H9 (cell line): ENCODE results near the gene TMEM131. TPM values are rescaled to one million over a fixed set of nuclear protein-coding genes. Genes with fewer than 3 reads are reported as not detected.

Experiments used
- DNase-seq: peaks from one replicate; pipeline ENCODE4 v3.0.0-alpha.2; 2017
- H2AFZ ChIP-seq: one replicate; pipeline ENCODE4 v1.6.1; 2013; ENCODE audit warnings: mild to moderate bottlenecking, low read length, control low read depth, moderate library complexity
- H2AK5ac ChIP-seq: 2 replicates; pipeline ENCODE4 v1.6.1; 2013; ENCODE audit warnings: low read length, control low read depth, mixed read lengths; ENCODE audit not compliant: insufficient read length
- H2BK120ac ChIP-seq: one replicate; pipeline ENCODE4 v1.6.1; 2013; ENCODE audit warnings: low read depth, mild to moderate bottlenecking, low read length, control low read depth, inconsistent platforms; ENCODE audit not compliant: poor library complexity, severe bottlenecking
- H2BK12ac ChIP-seq: 2 replicates; pipeline ENCODE4 v1.6.1; 2013; ENCODE audit warnings: low read length, control low read depth, mixed read lengths, low read depth; ENCODE audit not compliant: insufficient read length
- H2BK15ac ChIP-seq: 2 replicates; pipeline ENCODE4 v1.6.1; 2013; ENCODE audit warnings: low read depth, low read length, control low read depth
- H2BK20ac ChIP-seq: one replicate; pipeline ENCODE4 v1.6.1; 2013; ENCODE audit warnings: low read depth, mild to moderate bottlenecking, low read length, control low read depth, inconsistent platforms; ENCODE audit not compliant: poor library complexity, severe bottlenecking
- H2BK5ac ChIP-seq: 2 replicates; pipeline ENCODE4 v1.6.1; 2013; ENCODE audit warnings: low read length, control low read depth, mixed read lengths; ENCODE audit not compliant: insufficient read length
- H3K14ac ChIP-seq: 2 replicates; pipeline ENCODE4 v1.6.1; 2013; ENCODE audit warnings: low read length, control low read depth; ENCODE audit not compliant: insufficient read depth
- H3K18ac ChIP-seq: 2 replicates; pipeline ENCODE4 v1.6.1; 2013; ENCODE audit warnings: low read depth, mild to moderate bottlenecking, mixed read lengths, low read length, control low read depth; ENCODE audit not compliant: insufficient read length
- H3K23ac ChIP-seq: 2 replicates; pipeline ENCODE4 v1.6.1; 2013; ENCODE audit warnings: low read length, control low read depth, mixed read lengths, low read depth; ENCODE audit not compliant: insufficient read length
- H3K23me2 ChIP-seq: 2 replicates; pipeline ENCODE4 v1.6.1; 2013; ENCODE audit warnings: low read depth, mild to moderate bottlenecking, mixed read lengths, low read length, control low read depth; ENCODE audit not compliant: insufficient read length, poor library complexity, severe bottlenecking
- H3K27ac ChIP-seq: 2 replicates; pipeline ENCODE4 v1.5.1; 2013; ENCODE audit warnings: low read length, control low read depth, mixed read lengths, low read depth; ENCODE audit not compliant: insufficient read length
- H3K27me3 ChIP-seq: 2 replicates; pipeline ENCODE4 v1.6.1; 2013; ENCODE audit warnings: low read length, control low read depth, inconsistent platforms; ENCODE audit not compliant: insufficient read depth
- H3K4ac ChIP-seq: 2 replicates; pipeline ENCODE4 v1.6.1; 2013; ENCODE audit warnings: low read depth, mild to moderate bottlenecking, control low read depth, inconsistent platforms, low read length, moderate library complexity
- H3K4me1 ChIP-seq: 2 replicates; pipeline ENCODE4 v1.6.1; 2013; ENCODE audit warnings: low read length, control low read depth, inconsistent platforms; ENCODE audit not compliant: insufficient read depth
- H3K4me2 ChIP-seq: 2 replicates; pipeline ENCODE4 v1.6.1; 2013; ENCODE audit warnings: low read length, control low read depth, mixed read lengths; ENCODE audit not compliant: insufficient read length, insufficient read depth
- H3K56ac ChIP-seq: 2 replicates; pipeline ENCODE4 v1.6.1; 2013; ENCODE audit warnings: low read depth, mild to moderate bottlenecking, mixed read lengths, low read length, control low read depth; ENCODE audit not compliant: insufficient read length
- H3K79me1 ChIP-seq: 2 replicates; pipeline ENCODE4 v1.6.1; 2013; ENCODE audit warnings: low read depth, mild to moderate bottlenecking, moderate library complexity, low read length, control low read depth, inconsistent platforms; ENCODE audit not compliant: insufficient read depth, poor library complexity, severe bottlenecking
- H3K79me2 ChIP-seq: 2 replicates; pipeline ENCODE4 v1.6.1; 2013; ENCODE audit warnings: low read length, control low read depth, inconsistent platforms; ENCODE audit not compliant: insufficient read depth
- H3K9ac ChIP-seq: 2 replicates; pipeline ENCODE4 v1.6.1; 2013; ENCODE audit warnings: low read length, control low read depth, mixed read lengths; ENCODE audit not compliant: insufficient read length; ENCODE audit errors: extremely low read depth
- H3K9me3 ChIP-seq: one replicate; pipeline ENCODE4 v1.6.1; 2013; ENCODE audit warnings: low read depth, low read length, inconsistent platforms; ENCODE audit not compliant: control insufficient read depth
- H3T11ph ChIP-seq: one replicate; pipeline ENCODE4 v1.6.1; 2013; ENCODE audit warnings: mild to moderate bottlenecking, low read length, control low read depth, inconsistent platforms
- H4K20me1 ChIP-seq: one replicate; pipeline ENCODE4 v1.6.1; 2013; ENCODE audit not compliant: control insufficient read depth, insufficient read length, insufficient read depth
- H4K5ac ChIP-seq: 2 replicates; pipeline ENCODE4 v1.6.1; 2013; ENCODE audit warnings: low read depth, mild to moderate bottlenecking, mixed read lengths, low read length, control low read depth; ENCODE audit not compliant: insufficient read length
- H4K8ac ChIP-seq: replicated peaks from 2 replicates; pipeline ENCODE4 v1.6.1; 2013; ENCODE audit warnings: low read length, control low read depth, mixed read lengths, low read depth; ENCODE audit not compliant: insufficient read length
- H4K91ac ChIP-seq: 2 replicates; pipeline ENCODE4 v1.6.1; 2013; ENCODE audit warnings: low read depth, mild to moderate bottlenecking, moderate library complexity, mixed read lengths, low read length, control low read depth; ENCODE audit not compliant: insufficient read length
- H3K27ac Mint-ChIP-seq, 3 experiments: 2 replicates in 2 of 3; 3 replicates in 1 of 3; pipeline ENCODE4 v1.8.0; 2020 to 2021; ENCODE audit warnings: mixed read lengths in 3 of 3, mild to moderate bottlenecking in 1 of 3, moderate library complexity in 1 of 3
- H3K27me3 Mint-ChIP-seq: 2 replicates; pipeline ENCODE4 v1.8.0; 2021; ENCODE audit warnings: low read depth, mild to moderate bottlenecking, moderate library complexity, mixed read lengths
- H3K36me3 Mint-ChIP-seq, 3 experiments: 2 replicates in 2 of 3; 3 replicates in 1 of 3; pipeline ENCODE4 v1.8.0; 2020 to 2021; ENCODE audit warnings: low read depth in 3 of 3, mixed read lengths in 3 of 3; ENCODE audit not compliant: insufficient read depth in 1 of 3
- H3K4me1 Mint-ChIP-seq, 2 experiments: 2 replicates each; pipeline ENCODE4 v1.8.0; 2020; ENCODE audit warnings: mixed read lengths in 2 of 2
- H3K4me3 Mint-ChIP-seq, 2 experiments: 2 replicates in 1 of 2; 3 replicates in 1 of 2; pipeline ENCODE4 v1.8.0; 2020 to 2021; ENCODE audit warnings: mild to moderate bottlenecking in 2 of 2, mixed read lengths in 2 of 2, moderate library complexity in 1 of 2
- H3K9me3 Mint-ChIP-seq, 2 experiments: 2 replicates in 1 of 2; 3 replicates in 1 of 2; pipeline ENCODE4 v1.8.0; 2020; ENCODE audit warnings: mild to moderate bottlenecking in 2 of 2, mixed read lengths in 2 of 2, moderate library complexity in 1 of 2
- WGBS: extraction: QIAGEN DNeasy Blood & Tissue Kit; methylation state at CpG from one replicate; pipeline ENCODE4 v1.1.7; 2013; ENCODE audit warnings: missing lambda C conversion rate, low lambda C conversion rate, mixed read lengths; ENCODE audit not compliant: insufficient read length; ENCODE audit errors: extremely low coverage; 5-methylcytosine and 5-hydroxymethylcytosine counted together
- total RNA-seq: library from RNA; stranded (reverse); gene quantifications from 2 replicates; pipeline ENCODE4 v1.2.1, GENCODE V29; 2021
- TF ChIP-seq, protein P1 (sequence below): fragments of 200-600 bp; sonication (generic); conservative IDR thresholded peaks from 3 replicates; pipeline ENCODE4 v1.8.0; 2021; ENCODE audit warnings: antibody characterized with exemption, mild to moderate bottlenecking

TMEM131 gene
- total RNA-seq, 1 experiment from 2014 or later, result 20.9 TPM

DNA sequence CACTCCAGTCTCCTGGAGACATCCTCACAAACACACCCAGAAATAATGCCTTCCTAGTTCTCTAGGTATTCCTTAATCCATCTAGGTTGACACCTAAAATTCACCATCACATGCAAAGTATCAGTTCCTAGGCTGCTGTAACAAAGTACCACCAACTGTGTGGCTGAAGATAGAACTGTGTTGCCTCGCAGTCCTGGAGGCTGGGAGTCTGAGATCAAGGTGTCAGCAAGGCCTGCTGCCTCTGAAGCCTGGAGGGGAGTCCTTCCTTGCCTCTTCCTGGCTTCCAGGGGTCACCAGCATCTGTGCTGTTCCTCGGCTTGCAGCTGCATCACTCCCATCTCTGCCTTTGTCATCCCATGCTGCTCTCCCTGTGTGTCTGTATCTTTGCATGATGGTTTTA is 36.3 kb upstream of the TMEM131 start:
- Mint-ChIP-seq H3K4me3 (no peak overlapping the region), H3K4me1 (peaks cover 32 to 36% of the 10 kb centered on the region in 2 experiments), H3K36me3 (no peaks in the 10 kb centered on the region; a peak in 1 of 7 replicates), H3K27me3 (no peaks in the 10 kb centered on the region; the same call in 1 of the 2 replicates), H3K9me3 (no peaks in the 10 kb centered on the region), H3K27ac (no peak overlapping the region)
- no peak overlapping the region for H3K18ac ChIP-seq
- DNase-seq, result no peak
- H4K5ac ChIP-seq, result no peak overlapping the region
- no peak overlapping the region for H3K4ac ChIP-seq
- no peak overlapping the region for H3K9ac ChIP-seq
- H4K8ac ChIP-seq, result no peak overlapping the region
- H2BK15ac ChIP-seq, result no peak overlapping the region
- no peak overlapping the region for H3K23ac ChIP-seq
- no peak overlapping the region for H2BK5ac ChIP-seq
- no peaks in the 10 kb centered on the region for H3K23me2 ChIP-seq
- no peaks in the 10 kb centered on the region for H4K20me1 ChIP-seq
- no peak overlapping the region for H3K14ac ChIP-seq
- H4K91ac ChIP-seq, result no peak overlapping the region
- H3K27me3 ChIP-seq, result no peaks in the 10 kb centered on the region
- no peak overlapping the region for H2BK20ac ChIP-seq
- no peak overlapping the region for H3K56ac ChIP-seq
- no peak overlapping the region for H3K4me2 ChIP-seq
- no peaks in the 10 kb centered on the region for H3K79me2 ChIP-seq
- no peak overlapping the region for H2AFZ ChIP-seq
- no peak overlapping the region for H2BK120ac ChIP-seq
- no peak overlapping the region for H2AK5ac ChIP-seq
- no peak overlapping the region for H2BK12ac ChIP-seq
- H3T11ph ChIP-seq, result no peak overlapping the region
- H3K79me1 ChIP-seq, result no peaks in the 10 kb centered on the region
- H3K27ac ChIP-seq, result no peak overlapping the region
- no CpG with 5 or more reads among the region's 2 CpGs for WGBS
- no peaks in the 10 kb centered on the region for H3K9me3 ChIP-seq
- TF ChIP-seq, protein P1, sequence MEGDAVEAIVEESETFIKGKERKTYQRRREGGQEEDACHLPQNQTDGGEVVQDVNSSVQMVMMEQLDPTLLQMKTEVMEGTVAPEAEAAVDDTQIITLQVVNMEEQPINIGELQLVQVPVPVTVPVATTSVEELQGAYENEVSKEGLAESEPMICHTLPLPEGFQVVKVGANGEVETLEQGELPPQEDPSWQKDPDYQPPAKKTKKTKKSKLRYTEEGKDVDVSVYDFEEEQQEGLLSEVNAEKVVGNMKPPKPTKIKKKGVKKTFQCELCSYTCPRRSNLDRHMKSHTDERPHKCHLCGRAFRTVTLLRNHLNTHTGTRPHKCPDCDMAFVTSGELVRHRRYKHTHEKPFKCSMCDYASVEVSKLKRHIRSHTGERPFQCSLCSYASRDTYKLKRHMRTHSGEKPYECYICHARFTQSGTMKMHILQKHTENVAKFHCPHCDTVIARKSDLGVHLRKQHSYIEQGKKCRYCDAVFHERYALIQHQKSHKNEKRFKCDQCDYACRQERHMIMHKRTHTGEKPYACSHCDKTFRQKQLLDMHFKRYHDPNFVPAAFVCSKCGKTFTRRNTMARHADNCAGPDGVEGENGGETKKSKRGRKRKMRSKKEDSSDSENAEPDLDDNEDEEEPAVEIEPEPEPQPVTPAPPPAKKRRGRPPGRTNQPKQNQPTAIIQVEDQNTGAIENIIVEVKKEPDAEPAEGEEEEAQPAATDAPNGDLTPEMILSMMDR, result no peak
- H3K4me1 ChIP-seq, result 0 out of 2 replicates have a peak, but pooled peaks cover 3% of the 10 kb centered on the region
